Muscle layer of duodenum (tissue), 2 donors: ENCODE data around the gene NR1H2.

Experiments
- H3K27ac ChIP-seq: one replicate; pipeline ENCODE4 v1.7.0; 2013; ENCODE audit warnings: mild to moderate bottlenecking, low read length
- H3K27me3 ChIP-seq: one replicate; pipeline ENCODE4 v1.7.0; 2013; ENCODE audit warnings: low read depth, mild to moderate bottlenecking, control low read depth, low read length
- H3K36me3 ChIP-seq, 2 donors: one replicate each; pipeline ENCODE4 v1.7.0; 2013; ENCODE audit warnings: low read length in 2 of 2, control low read depth in 1 of 2, mild to moderate bottlenecking in 1 of 2; ENCODE audit not compliant: insufficient read depth in 2 of 2, control insufficient read depth in 1 of 2
- H3K4me1 ChIP-seq, 2 donors: one replicate each; pipeline ENCODE4 v1.7.0; 2013; ENCODE audit warnings: low read length in 2 of 2, mild to moderate bottlenecking in 2 of 2, control low read depth in 1 of 2, moderate library complexity in 1 of 2; ENCODE audit not compliant: insufficient read depth in 2 of 2, control insufficient read depth in 1 of 2
- H3K4me3 ChIP-seq, 2 donors: one replicate each; pipeline ENCODE4 v1.7.0; 2013; ENCODE audit warnings: low read length in 2 of 2, low read depth in 1 of 2, mild to moderate bottlenecking in 1 of 2
- H3K9me3 ChIP-seq, 2 donors: one replicate each; pipeline ENCODE4 v1.7.0; 2013; ENCODE audit warnings: low read length in 2 of 2, control low read depth in 1 of 2, mild to moderate bottlenecking in 1 of 2; ENCODE audit not compliant: control insufficient read depth in 1 of 2
- donor health status: healthy.

The NR1H2 gene

GRCh38 chr19:50414864-50415660, 38.8 kb downstream of the NR1H2 start:
- Histone ChIP-seq H3K4me3 (no peak overlapping the region), H3K36me3 (peaks cover 0 to 1% of the 10 kb centered on the region in 2 donors), H3K27me3 (peaks cover 22% of the 10 kb centered on the region), H3K9me3 (no peaks in the 10 kb centered on the region), H3K27ac (no peak overlapping the region), H3K4me1 (peaks cover 0 to 11% of the 10 kb centered on the region in 2 donors)

- H3K9me3 ChIP-seq: no peaks in the 10 kb centered on the region
- no peak overlapping the region for H3K27ac ChIP-seq
- peaks cover 23% of the 10 kb centered on the region for H3K27me3 ChIP-seq
- H3K4me3 ChIP-seq: no peak overlapping the region
- H3K36me3 ChIP-seq: no peaks in the 10 kb centered on the region
- H3K4me1 ChIP-seq: peaks cover 0 to 11% of the 10 kb centered on the region in 2 donors
These were observed 39.4 kb downstream of the NR1H2 start for GRCh38 chr19:50415661-50416033.

- Histone ChIP-seq H3K27me3 (peaks cover 23% of the 10 kb centered on the region), H3K36me3 (no peaks in the 10 kb centered on the region), H3K27ac (no peak overlapping the region)
These were observed 40.0 kb downstream of the NR1H2 start for GRCh38 chr19:50416034-50416977.

GRCh38 chr19:50417111-50418081, 41.1 kb downstream of the NR1H2 start:
- Histone ChIP-seq H3K4me3 (no peak overlapping the region), H3K27ac (no peak overlapping the region), H3K36me3 (no peaks in the 10 kb centered on the region), H3K27me3 (peaks cover 23% of the 10 kb centered on the region), H3K9me3 (no peaks in the 10 kb centered on the region), H3K4me1 (peaks cover 0 to 11% of the 10 kb centered on the region in 2 donors)

More at GRCh38 chr19:50416034-50416977, 40.0 kb downstream of the NR1H2 start:
- Histone ChIP-seq H3K4me1 (peaks cover 0 to 11% of the 10 kb centered on the region in 2 donors), H3K9me3 (no peaks in the 10 kb centered on the region), H3K4me3 (no peak overlapping the region)

DNA sequence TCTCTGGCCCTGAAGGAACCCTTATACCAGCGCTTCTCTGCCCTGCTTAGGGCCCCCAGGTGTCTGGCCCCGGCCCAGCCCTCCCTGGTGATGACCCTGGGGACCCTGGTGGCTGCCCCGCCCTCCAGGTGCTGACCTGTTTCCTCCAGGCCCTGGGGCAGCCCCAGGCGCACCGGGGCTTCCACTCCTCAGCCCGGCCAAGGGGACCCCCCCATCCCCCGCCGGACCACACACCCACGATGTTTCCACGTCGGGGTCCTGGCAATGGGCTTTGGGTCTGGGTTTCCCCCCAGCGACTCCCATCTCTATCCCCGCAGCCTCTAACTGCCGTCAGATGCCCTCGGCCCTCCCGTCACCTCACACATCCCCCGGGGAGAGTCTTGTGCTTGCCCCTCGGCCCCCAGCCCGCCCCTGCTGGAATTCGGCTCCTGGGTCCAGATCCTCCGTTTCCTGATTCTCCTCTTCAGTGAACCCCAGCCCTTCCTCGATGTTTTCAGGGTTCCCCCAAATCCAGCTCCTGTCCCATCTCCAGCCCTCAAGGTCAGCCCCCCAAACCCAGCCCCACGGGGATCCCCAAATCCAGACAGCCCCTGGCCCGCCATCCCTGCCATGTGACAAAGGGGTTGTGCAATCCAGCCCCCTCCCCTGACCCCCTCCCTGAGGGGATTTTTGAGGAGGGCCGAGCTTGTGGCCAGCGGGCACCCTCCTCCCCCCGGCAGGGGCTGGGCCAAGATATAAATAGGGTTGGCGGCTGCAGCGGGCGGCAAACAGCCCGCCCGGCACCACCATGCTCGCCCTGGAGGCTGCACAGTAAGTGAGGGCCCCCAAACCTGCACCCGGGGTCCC, 42.1 kb downstream of the NR1H2 start, which contains the start of gene SPIB:
TSS of gene SPIB (plus strand) at position 763 of the 846 bp plus-strand sequence. CDS start at position 788, 25 bp downstream.
- Histone ChIP-seq H3K4me3 (no peak within 1 kb of the TSS), H3K9me3 (no peaks in the 10 kb centered on the region), H3K4me1 (peaks cover 0 to 11% of the 10 kb centered on the region in 2 donors), H3K27ac (no peak within 1 kb of the TSS), H3K27me3 (peaks cover 23% of the 10 kb centered on the region), H3K36me3 (no peaks in the 10 kb centered on the region)

DNA sequence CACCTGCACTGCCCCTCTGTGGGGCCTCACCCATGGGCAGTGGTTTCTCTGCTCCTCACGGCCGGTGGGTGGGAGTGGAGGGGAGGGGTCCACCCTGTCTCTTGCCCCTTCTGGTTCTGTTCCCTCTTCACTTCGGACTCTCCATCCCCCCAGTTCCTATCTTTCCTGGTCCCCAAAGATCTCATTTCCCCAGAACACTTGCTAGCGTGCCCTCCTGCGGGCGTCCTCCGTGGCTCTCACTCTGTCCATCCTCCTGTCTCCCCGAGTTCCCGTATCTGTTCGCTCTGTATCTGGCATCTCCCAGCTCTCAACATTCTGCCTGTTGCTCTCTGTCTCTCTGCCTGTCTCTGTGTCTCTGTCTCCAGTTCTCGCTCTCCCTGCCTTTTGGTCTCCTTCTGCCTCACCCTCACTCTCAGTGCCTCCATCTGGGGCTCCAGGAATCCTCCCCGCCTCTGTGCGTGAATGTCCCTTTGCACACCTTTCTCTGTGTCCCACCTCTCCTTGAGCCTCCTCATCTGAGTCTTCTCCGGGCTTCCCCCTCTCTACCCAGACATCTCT, 42.8 kb downstream of the NR1H2 start:
- H3K36me3 ChIP-seq: no peaks in the 10 kb centered on the region
- H3K9me3 ChIP-seq: no peaks in the 10 kb centered on the region
- no peak overlapping the region for H3K4me3 ChIP-seq
- H3K27ac ChIP-seq: no peak overlapping the region
- peaks cover 0 to 11% of the 10 kb centered on the region in 2 donors for H3K4me1 ChIP-seq
- peaks cover 23% of the 10 kb centered on the region for H3K27me3 ChIP-seq

GRCh38 chr19:50419580-50420035, 43.4 kb downstream of the NR1H2 start:
- peaks cover 0 to 11% of the 10 kb centered on the region in 2 donors for H3K4me1 ChIP-seq
- H3K9me3 ChIP-seq: no peaks in the 10 kb centered on the region
- H3K27ac ChIP-seq: no peak overlapping the region
- H3K4me3 ChIP-seq: no peak overlapping the region
- peaks cover 23% of the 10 kb centered on the region for H3K27me3 ChIP-seq
- no peaks in the 10 kb centered on the region for H3K36me3 ChIP-seq

DNA sequence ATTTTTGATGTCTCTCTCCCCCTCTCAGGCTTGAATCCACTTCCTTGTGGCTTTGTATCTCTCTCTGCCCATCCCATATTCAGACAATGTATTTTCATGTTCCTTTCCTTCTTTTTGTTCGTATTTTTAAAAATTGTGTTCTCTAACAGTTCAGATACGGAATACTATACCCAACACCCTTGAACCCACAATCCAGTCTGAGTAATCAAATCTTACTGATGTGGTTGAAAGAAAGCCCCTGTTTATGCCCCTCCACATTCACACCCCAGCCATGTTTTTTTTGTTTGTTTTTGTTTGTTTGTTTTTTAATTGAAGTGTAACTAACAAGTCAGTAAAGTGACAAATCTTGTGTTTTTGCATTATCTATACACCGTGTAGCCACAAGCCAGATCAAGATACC, 43.9 kb downstream of the NR1H2 start:
- Histone ChIP-seq H3K4me3 (no peak overlapping the region), H3K27me3 (peaks cover 23% of the 10 kb centered on the region), H3K36me3 (no peaks in the 10 kb centered on the region)

GRCh38 chr19:50420808-50421207, 44.6 kb downstream of the NR1H2 start:
- H3K27me3 ChIP-seq: peaks cover 23% of the 10 kb centered on the region
- peaks cover 0 to 10% of the 10 kb centered on the region in 2 donors for H3K4me1 ChIP-seq
- H3K36me3 ChIP-seq: no peaks in the 10 kb centered on the region
- H3K9me3 ChIP-seq: no peaks in the 10 kb centered on the region
- no peak overlapping the region for H3K27ac ChIP-seq
- no peak overlapping the region for H3K4me3 ChIP-seq

More for the DNA sequence above, 43.9 kb downstream of the NR1H2 start:
- Histone ChIP-seq H3K9me3 (no peaks in the 10 kb centered on the region), H3K4me1 (peaks cover 0 to 11% of the 10 kb centered on the region in 2 donors), H3K27ac (no peak overlapping the region)
